HEK293 (cell line): ENCODE measurements around the gene INPP4B.

Experiments used
- CTCF ChIA-PET: fragments of 350-600 bp; formaldehyde crosslinking; extraction: SDS; loops from one replicate; lab custom pipeline; 2021; ENCODE audit warnings: antibody characterized with exemption; lab: Yijun Ruan, JAX
- POLR2A ChIA-PET: fragments of 300-600 bp; formaldehyde crosslinking; extraction: SDS; loops from one replicate; lab custom pipeline; 2020; ENCODE audit warnings: antibody characterized with exemption, inconsistent platforms; lab: Yijun Ruan, JAX
- H3K27ac ChIP-seq: fragments of 200-500 bp; sonication (Bioruptor generic); 2 replicates; pipeline ENCODE4 v1.5.1; 2014; ENCODE audit warnings: low read depth, low read length, control low read depth, inconsistent platforms; ENCODE audit errors: extremely low read depth
- H3K36me3 ChIP-seq, 2 experiments: fragments of 200-500 bp in 1 of 2; sonication (Bioruptor generic) in 1 of 2; 1 replicate in 1 of 2; 2 replicates in 1 of 2; pipeline ENCODE4 v1.5.1; 2014 to 2017; ENCODE audit warnings: inconsistent platforms in 2 of 2, low read length in 2 of 2; ENCODE audit not compliant: control insufficient read depth in 2 of 2, insufficient read depth in 1 of 2
- H3K4me1 ChIP-seq: fragments of 200-500 bp; sonication (Bioruptor generic); 2 replicates; pipeline ENCODE4 v1.5.1; 2014; ENCODE audit warnings: mild to moderate bottlenecking, low read length, inconsistent platforms; ENCODE audit not compliant: control insufficient read depth, insufficient read depth
- H3K4me3 ChIP-seq: 2 replicates; pipeline ENCODE4 v1.5.1; 2011; ENCODE audit warnings: low read depth, mild to moderate bottlenecking, control low read depth, low read length, moderate library complexity
- H3K9me3 ChIP-seq: fragments of 200-500 bp; sonication (Bioruptor generic); 2 replicates; pipeline ENCODE4 v1.5.1; 2014; ENCODE audit warnings: low read depth, low read length, inconsistent platforms; ENCODE audit not compliant: control insufficient read depth, insufficient read depth
- BCL11B ChIP-seq: fragments of 450-650 bp; formaldehyde crosslinking; IDR thresholded peaks from 2 replicates; pipeline ENCODE4 v1.5.1; 2016; ENCODE audit warnings: low read depth, missing biosample characterization, missing genetic modification characterization
- KLF10 ChIP-seq: fragments of 450-650 bp; IDR thresholded peaks from 2 replicates; pipeline ENCODE4 v1.5.1; 2018; ENCODE audit warnings: missing biosample characterization, mild to moderate bottlenecking, missing genetic modification characterization
- KLF9 ChIP-seq: fragments of 450-650 bp; formaldehyde crosslinking; IDR thresholded peaks from 2 replicates; pipeline ENCODE4 v1.5.1; 2016; ENCODE audit warnings: missing biosample characterization, missing genetic modification characterization, low read depth
- RBAK ChIP-seq: fragments of 450-650 bp; formaldehyde crosslinking; IDR thresholded peaks from 2 replicates; pipeline ENCODE4 v1.5.1; 2016; ENCODE audit warnings: missing biosample characterization, missing genetic modification characterization
- SCRT2 ChIP-seq: fragments of 450-650 bp; formaldehyde crosslinking; IDR thresholded peaks from 2 replicates; pipeline ENCODE4 v1.5.1; 2016; ENCODE audit warnings: missing biosample characterization, missing genetic modification characterization
- SETDB1 ChIP-seq: IDR thresholded peaks from one replicate; pipeline ENCODE4 v1.6.1; 2017; ENCODE audit warnings: mild to moderate bottlenecking, low read length, moderate library complexity, mixed read lengths; ENCODE audit not compliant: insufficient read length
- SP3 ChIP-seq: fragments of 450-650 bp; formaldehyde crosslinking; IDR thresholded peaks from 2 replicates; pipeline ENCODE4 v1.5.1; 2016; ENCODE audit warnings: missing biosample characterization, missing genetic modification characterization
- WT1 ChIP-seq: fragments of 450-650 bp; formaldehyde crosslinking; IDR thresholded peaks from 2 replicates; pipeline ENCODE4 v1.5.1; 2016; ENCODE audit warnings: missing biosample characterization, missing genetic modification characterization
- ZBTB7A ChIP-seq: fragments of 450-650 bp; formaldehyde crosslinking; IDR thresholded peaks from 2 replicates; pipeline ENCODE4 v1.5.1; 2016; ENCODE audit warnings: low read depth, missing biosample characterization, missing genetic modification characterization
- ZFP37 ChIP-seq: fragments of 450-650 bp; formaldehyde crosslinking; IDR thresholded peaks from 2 replicates; pipeline ENCODE4 v1.5.1; 2016; ENCODE audit warnings: missing biosample characterization, missing genetic modification characterization
- ZNF140 ChIP-seq: fragments of 450-650 bp; formaldehyde crosslinking; IDR thresholded peaks from 2 replicates; pipeline ENCODE4 v1.5.1; 2016; ENCODE audit warnings: missing biosample characterization, missing genetic modification characterization
- ZNF23 ChIP-seq: fragments of 450-650 bp; formaldehyde crosslinking; IDR thresholded peaks from 2 replicates; pipeline ENCODE4 v1.5.1; 2016; ENCODE audit warnings: missing biosample characterization, missing genetic modification characterization, borderline replicate concordance
- ZNF404 ChIP-seq: fragments of 450-650 bp; formaldehyde crosslinking; IDR thresholded peaks from 2 replicates; pipeline ENCODE4 v1.5.1; 2017; ENCODE audit warnings: missing biosample characterization, missing genetic modification characterization
- ZNF544 ChIP-seq: fragments of 450-650 bp; formaldehyde crosslinking; IDR thresholded peaks from 2 replicates; pipeline ENCODE4 v1.5.0; 2017; ENCODE audit warnings: missing biosample characterization, missing genetic modification characterization
- ZNF560 ChIP-seq: fragments of 450-650 bp; formaldehyde crosslinking; IDR thresholded peaks from 2 replicates; pipeline ENCODE4 v1.5.1; 2017; ENCODE audit warnings: missing biosample characterization, missing genetic modification characterization, borderline replicate concordance
- ZNF624 ChIP-seq: fragments of 450-650 bp; formaldehyde crosslinking; IDR thresholded peaks from 2 replicates; pipeline ENCODE4 v1.5.1; 2017; ENCODE audit warnings: missing biosample characterization, missing genetic modification characterization
- ZNF677 ChIP-seq: fragments of 450-650 bp; IDR thresholded peaks from 2 replicates; pipeline ENCODE4 v1.5.0; 2018; ENCODE audit warnings: missing biosample characterization, mild to moderate bottlenecking, missing genetic modification characterization, moderate library complexity
- TF ChIP-seq, protein P1 (sequence below): fragments of 450-650 bp; formaldehyde crosslinking; IDR thresholded peaks from 2 replicates; pipeline ENCODE4 v1.5.1; 2016; ENCODE audit warnings: missing biosample characterization, missing genetic modification characterization
- TF ChIP-seq, protein P2 (sequence below): fragments of 450-650 bp; formaldehyde crosslinking; IDR thresholded peaks from 2 replicates; pipeline ENCODE4 v1.5.1; 2017; ENCODE audit warnings: missing biosample characterization, missing genetic modification characterization
- TF ChIP-seq, protein P3 (sequence below): fragments of 450-650 bp; formaldehyde crosslinking; IDR thresholded peaks from 2 replicates; pipeline ENCODE4 v1.5.1; 2016; ENCODE audit warnings: missing biosample characterization, missing genetic modification characterization

The INPP4B gene

DNA sequence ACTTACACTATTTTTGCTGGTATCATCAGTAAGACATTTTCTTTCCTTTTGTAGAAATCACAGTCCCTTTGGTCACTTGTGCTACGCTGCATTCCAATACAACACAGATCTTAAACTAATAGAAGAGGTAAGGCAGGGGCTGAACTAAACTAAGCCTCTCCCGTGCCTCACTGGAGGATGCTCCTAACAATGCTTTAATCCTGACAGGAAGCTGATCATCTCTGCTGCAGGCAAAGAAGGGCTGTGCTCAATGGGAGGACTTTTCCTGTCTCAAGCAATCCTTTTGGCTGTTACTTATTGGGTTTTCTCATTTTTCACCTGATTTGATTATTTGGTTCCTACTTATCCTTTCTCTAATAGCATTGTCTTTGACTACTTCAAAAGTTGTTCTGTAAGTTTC is 583.1 kb downstream of the INPP4B start (continued):
- TF ChIP-seq, protein P1, sequence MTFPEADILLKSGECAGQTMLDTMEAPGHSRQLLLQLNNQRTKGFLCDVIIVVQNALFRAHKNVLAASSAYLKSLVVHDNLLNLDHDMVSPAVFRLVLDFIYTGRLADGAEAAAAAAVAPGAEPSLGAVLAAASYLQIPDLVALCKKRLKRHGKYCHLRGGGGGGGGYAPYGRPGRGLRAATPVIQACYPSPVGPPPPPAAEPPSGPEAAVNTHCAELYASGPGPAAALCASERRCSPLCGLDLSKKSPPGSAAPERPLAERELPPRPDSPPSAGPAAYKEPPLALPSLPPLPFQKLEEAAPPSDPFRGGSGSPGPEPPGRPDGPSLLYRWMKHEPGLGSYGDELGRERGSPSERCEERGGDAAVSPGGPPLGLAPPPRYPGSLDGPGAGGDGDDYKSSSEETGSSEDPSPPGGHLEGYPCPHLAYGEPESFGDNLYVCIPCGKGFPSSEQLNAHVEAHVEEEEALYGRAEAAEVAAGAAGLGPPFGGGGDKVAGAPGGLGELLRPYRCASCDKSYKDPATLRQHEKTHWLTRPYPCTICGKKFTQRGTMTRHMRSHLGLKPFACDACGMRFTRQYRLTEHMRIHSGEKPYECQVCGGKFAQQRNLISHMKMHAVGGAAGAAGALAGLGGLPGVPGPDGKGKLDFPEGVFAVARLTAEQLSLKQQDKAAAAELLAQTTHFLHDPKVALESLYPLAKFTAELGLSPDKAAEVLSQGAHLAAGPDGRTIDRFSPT (tag by site-specific recombination) = no peak
- no peak for TF ChIP-seq ZNF404

DNA sequence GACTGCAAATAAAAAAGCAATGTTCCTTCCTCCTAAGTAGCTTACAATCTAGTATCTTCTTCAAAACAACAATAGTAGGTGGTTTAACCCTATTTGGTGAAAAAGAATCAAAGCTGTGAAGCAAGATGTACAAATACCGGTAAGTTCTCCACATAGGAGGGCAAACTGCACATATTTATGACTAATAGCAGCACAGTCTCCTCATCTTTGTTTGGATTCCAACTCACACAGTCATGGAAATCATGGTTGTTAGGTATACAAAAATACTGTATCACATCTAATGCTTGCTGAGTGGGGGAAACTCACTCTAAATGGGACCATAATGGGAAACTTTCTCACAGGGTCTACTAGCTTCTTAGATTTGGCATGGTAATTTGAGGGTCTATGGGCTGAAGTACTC is 597.2 kb downstream of the INPP4B start:
- H3K9me3 ChIP-seq = no peaks in the 10 kb centered on the region
- no peak for TF ChIP-seq ZNF560 (tag by site-specific recombination)
- TF ChIP-seq SP3 = no peak
- TF ChIP-seq ZNF677 (tag by site-specific recombination) = no peak
- TF ChIP-seq KLF10 (tag by site-specific recombination) = no peak
- TF ChIP-seq ZNF140 (tag by site-specific recombination) = no peak
- TF ChIP-seq ZBTB7A (tag by site-specific recombination) = no peak
- TF ChIP-seq ZFP37 = no peak
- TF ChIP-seq BCL11B (tag by site-specific recombination) = no peak
- TF ChIP-seq ZNF544 (tag by site-specific recombination) = no peak
- CTCF ChIA-PET = no interaction called here

DNA sequence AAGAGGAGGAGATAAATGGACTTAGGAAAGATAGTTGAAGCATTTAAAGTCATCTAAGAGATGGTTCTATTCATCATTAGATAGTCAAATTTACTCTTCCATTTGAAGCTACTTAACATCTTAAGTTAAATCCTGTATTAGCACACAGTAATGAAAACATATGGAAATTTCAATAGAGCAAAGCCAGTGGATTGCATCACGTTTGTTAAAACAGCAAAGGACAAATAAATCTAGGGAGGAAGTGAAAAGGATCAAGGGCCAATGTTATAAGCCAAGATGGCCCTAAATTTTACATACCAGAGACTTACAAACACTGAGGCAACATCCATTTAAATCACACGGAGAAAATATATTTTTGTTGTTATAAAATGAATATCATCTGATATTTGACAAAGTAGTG is 602.8 kb downstream of the INPP4B start:
- Histone ChIP-seq H3K4me3 (no peak overlapping the region), H3K27ac (no peak overlapping the region), H3K9me3 (no peaks in the 10 kb centered on the region), H3K4me1 (no peaks in the 10 kb centered on the region), H3K36me3 (no peaks in the 10 kb centered on the region)
- TF ChIP-seq, protein P2, sequence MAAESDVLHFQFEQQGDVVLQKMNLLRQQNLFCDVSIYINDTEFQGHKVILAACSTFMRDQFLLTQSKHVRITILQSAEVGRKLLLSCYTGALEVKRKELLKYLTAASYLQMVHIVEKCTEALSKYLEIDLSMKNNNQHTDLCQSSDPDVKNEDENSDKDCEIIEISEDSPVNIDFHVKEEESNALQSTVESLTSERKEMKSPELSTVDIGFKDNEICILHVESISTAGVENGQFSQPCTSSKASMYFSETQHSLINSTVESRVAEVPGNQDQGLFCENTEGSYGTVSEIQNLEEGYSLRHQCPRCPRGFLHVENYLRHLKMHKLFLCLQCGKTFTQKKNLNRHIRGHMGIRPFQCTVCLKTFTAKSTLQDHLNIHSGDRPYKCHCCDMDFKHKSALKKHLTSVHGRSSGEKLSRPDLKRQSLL (tag by site-specific recombination) = no peak
- no peak for TF ChIP-seq ZNF23 (tag by site-specific recombination)
- no peak for TF ChIP-seq ZNF624 (tag by site-specific recombination)
- TF ChIP-seq SETDB1 = no peak
- TF ChIP-seq WT1 (tag by site-specific recombination) = no peak
- TF ChIP-seq, protein P3, sequence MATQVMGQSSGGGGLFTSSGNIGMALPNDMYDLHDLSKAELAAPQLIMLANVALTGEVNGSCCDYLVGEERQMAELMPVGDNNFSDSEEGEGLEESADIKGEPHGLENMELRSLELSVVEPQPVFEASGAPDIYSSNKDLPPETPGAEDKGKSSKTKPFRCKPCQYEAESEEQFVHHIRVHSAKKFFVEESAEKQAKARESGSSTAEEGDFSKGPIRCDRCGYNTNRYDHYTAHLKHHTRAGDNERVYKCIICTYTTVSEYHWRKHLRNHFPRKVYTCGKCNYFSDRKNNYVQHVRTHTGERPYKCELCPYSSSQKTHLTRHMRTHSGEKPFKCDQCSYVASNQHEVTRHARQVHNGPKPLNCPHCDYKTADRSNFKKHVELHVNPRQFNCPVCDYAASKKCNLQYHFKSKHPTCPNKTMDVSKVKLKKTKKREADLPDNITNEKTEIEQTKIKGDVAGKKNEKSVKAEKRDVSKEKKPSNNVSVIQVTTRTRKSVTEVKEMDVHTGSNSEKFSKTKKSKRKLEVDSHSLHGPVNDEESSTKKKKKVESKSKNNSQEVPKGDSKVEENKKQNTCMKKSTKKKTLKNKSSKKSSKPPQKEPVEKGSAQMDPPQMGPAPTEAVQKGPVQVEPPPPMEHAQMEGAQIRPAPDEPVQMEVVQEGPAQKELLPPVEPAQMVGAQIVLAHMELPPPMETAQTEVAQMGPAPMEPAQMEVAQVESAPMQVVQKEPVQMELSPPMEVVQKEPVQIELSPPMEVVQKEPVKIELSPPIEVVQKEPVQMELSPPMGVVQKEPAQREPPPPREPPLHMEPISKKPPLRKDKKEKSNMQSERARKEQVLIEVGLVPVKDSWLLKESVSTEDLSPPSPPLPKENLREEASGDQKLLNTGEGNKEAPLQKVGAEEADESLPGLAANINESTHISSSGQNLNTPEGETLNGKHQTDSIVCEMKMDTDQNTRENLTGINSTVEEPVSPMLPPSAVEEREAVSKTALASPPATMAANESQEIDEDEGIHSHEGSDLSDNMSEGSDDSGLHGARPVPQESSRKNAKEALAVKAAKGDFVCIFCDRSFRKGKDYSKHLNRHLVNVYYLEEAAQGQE (tag by site-specific recombination) = no peak
- TF ChIP-seq SCRT2 (tag by site-specific recombination) = no peak
- no peak for TF ChIP-seq KLF9 (tag by site-specific recombination)
- no peak for TF ChIP-seq RBAK (tag by site-specific recombination)
- TF ChIP-seq, all 188 proteins: peak for 0
- CTCF ChIA-PET = interaction anchor here (0.6 kb wide), 1 partner anchor 496 kb away, joined by 4 read pairs; no protein-coding TSS in a partner anchor
- POLR2A ChIA-PET = no interaction called here

More for the DNA sequence above, 597.2 kb downstream of the INPP4B start:
- Histone ChIP-seq H3K27ac (no peak overlapping the region), H3K36me3 (no peaks in the 10 kb centered on the region), H3K4me3 (no peak overlapping the region), H3K4me1 (no peaks in the 10 kb centered on the region)
- POLR2A ChIA-PET = no interaction called here
